Central memory CD8-positive, alpha-beta T cell (primary cell): Measurements from ENCODE around the gene HECW1.

Experiments used
- ATAC-seq: fragments of 150-1000 bp; cut with Tn5 transposase; replicated peaks from 2 replicates; pipeline ENCODE4 v1.10.0; 2022; ENCODE audit warnings: mild to moderate bottlenecking, moderate FRiP score, moderate number of reproducible peaks; ENCODE audit not compliant: poor library complexity, severe bottlenecking; ENCODE audit errors: extremely low read depth
- DNase-seq, 2 donors: peaks; one replicate each; pipeline ENCODE4 v3.0.0; 2021; ENCODE audit warnings: low spot score in 2 of 2
- H3K27ac Mint-ChIP-seq: one replicate; pipeline ENCODE4 v1.8.0; 2022; ENCODE audit warnings: low read depth, mild to moderate bottlenecking, moderate library complexity, mixed read lengths
- H3K27me3 Mint-ChIP-seq: one replicate; pipeline ENCODE4 v1.8.0; 2022; ENCODE audit warnings: mixed read lengths
- H3K36me3 Mint-ChIP-seq: one replicate; pipeline ENCODE4 v1.8.0; 2022; ENCODE audit warnings: mild to moderate bottlenecking, moderate library complexity, mixed read lengths; ENCODE audit not compliant: insufficient read depth
- H3K4me1 Mint-ChIP-seq: one replicate; pipeline ENCODE4 v1.8.0; 2022; ENCODE audit warnings: mixed read lengths
- H3K4me3 Mint-ChIP-seq: one replicate; pipeline ENCODE4 v1.8.0; 2022; ENCODE audit warnings: mild to moderate bottlenecking, moderate library complexity, mixed read lengths
- H3K9me3 Mint-ChIP-seq: one replicate; pipeline ENCODE4 v1.8.0; 2022; ENCODE audit warnings: mixed read lengths

HECW1 gene

DNA sequence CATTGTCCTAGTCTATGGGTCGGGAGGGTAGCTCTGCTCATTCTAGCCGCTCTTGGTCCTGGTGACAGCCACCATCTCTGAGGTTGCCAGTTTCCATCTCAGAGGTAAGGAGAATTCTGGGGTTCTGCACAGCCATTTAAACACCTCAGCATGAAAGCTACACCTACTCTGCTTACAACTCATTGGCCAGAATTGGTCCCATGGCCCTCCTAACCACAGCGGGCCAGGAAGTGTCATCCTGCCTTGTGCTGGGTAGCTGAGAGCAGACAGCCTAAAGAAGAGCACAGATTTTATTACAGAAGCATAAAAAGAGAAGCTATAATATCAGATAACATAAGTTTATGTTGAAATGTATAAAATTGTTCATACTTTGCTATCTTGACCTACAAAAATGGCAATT is 152.7 kb downstream of the HECW1 start:
- ATAC-seq: no peak
- Mint-ChIP-seq H3K4me1 (no peaks in the 10 kb centered on the region), H3K27ac (no peak overlapping the region), H3K27me3 (peaks cover 31% of the 10 kb centered on the region), H3K9me3 (no peaks in the 10 kb centered on the region), H3K4me3 (no peak overlapping the region), H3K36me3 (peaks cover 1% of the 10 kb centered on the region)
- DNase-seq: no peak

DNA sequence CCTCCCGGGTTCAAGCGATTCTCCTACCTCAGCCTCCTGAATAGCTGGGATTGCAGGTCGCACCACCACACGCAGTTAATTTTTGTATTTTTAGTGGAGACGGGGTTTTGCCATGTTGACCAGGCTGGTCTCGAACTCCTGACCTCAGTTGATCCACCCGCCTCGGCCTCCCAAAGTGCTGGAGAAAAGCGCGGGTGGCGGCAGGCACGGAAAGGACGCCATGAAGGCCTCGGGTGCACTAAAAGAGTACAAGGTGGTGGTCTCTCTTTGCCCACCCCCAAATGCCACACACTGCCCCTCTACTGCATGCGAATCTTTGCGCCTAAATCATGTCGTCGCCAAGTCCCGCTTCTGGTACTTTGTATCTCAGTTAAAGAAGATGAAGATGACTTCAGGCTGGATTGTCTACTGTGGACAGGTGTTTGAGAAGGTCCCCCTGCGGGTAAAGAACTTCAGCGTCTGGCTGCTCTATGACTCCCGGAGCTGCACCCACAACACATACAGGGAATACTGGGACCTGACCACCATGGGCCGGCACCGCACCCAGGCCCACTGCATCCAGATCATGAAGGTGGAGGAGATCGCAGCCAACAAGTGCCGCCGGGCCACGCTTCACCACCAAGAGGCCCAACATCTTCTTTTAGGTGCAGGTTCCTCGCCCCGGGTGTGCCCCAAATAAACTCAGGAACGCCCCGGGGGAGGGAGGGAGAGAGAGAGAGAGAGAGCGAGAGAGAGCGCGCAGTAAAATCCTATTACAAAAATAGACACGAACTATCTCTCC is 161.7 kb downstream of the HECW1 start:
- Mint-ChIP-seq H3K27ac (no peak overlapping the region), H3K4me3 (no peak overlapping the region), H3K4me1 (no peaks in the 10 kb centered on the region), H3K36me3 (no peaks in the 10 kb centered on the region), H3K27me3 (peaks cover 51% of the 10 kb centered on the region), H3K9me3 (no peaks in the 10 kb centered on the region)
- ATAC-seq (no peak), DNase-seq (no peak)

DNA sequence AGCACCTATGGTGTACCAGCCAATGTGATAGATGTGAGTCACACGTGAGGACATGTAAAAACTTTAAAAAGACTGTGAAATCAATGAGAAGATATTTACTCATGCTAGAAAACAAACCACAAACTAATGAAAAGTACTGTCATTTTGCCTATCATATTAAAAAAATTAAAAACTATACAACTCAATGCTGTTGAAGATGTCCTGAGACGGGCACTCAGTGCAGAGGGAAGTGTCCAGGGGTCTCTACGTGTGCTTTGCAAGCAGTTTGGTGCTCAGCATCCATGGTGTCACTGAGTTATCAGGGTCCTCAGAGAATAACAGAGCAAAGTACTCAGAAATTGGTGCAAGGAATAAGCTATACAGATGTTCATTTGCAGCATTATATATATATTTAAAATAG is 162.3 kb downstream of the HECW1 start:
- no peak overlapping the region for H3K27ac Mint-ChIP-seq
- ATAC-seq: no peak
- H3K27me3 Mint-ChIP-seq: peaks cover 50% of the 10 kb centered on the region
- H3K36me3 Mint-ChIP-seq: no peaks in the 10 kb centered on the region
- no peaks in the 10 kb centered on the region for H3K9me3 Mint-ChIP-seq
- H3K4me3 Mint-ChIP-seq: no peak overlapping the region
- H3K4me1 Mint-ChIP-seq: no peaks in the 10 kb centered on the region
- DNase-seq: no peak

DNA sequence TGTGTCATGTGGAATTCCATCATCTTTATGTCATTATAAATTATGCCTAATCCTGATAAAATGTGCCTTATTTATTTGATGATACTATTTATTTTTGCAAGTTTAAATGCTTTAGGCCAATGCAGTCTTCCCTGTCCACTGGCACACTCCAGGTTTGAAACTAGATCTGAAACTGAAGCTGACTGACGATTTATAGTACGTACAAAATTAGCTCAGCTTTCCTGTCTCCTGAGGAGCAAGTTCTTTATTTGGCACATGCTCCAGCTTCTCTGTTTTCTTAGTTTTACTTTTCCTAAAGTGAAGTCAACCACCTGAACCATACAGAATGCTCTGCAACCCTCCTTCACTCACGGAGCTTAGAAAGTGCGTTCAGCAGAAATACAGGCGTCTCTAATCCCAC is 164.1 kb downstream of the HECW1 start:
- H3K27me3 Mint-ChIP-seq: peaks cover 50% of the 10 kb centered on the region
- no peak for DNase-seq
- no peak overlapping the region for H3K4me3 Mint-ChIP-seq
- ATAC-seq: no peak
- H3K27ac Mint-ChIP-seq: no peak overlapping the region
- H3K36me3 Mint-ChIP-seq: no peaks in the 10 kb centered on the region
- H3K9me3 Mint-ChIP-seq: no peaks in the 10 kb centered on the region
- H3K4me1 Mint-ChIP-seq: no peaks in the 10 kb centered on the region

DNA sequence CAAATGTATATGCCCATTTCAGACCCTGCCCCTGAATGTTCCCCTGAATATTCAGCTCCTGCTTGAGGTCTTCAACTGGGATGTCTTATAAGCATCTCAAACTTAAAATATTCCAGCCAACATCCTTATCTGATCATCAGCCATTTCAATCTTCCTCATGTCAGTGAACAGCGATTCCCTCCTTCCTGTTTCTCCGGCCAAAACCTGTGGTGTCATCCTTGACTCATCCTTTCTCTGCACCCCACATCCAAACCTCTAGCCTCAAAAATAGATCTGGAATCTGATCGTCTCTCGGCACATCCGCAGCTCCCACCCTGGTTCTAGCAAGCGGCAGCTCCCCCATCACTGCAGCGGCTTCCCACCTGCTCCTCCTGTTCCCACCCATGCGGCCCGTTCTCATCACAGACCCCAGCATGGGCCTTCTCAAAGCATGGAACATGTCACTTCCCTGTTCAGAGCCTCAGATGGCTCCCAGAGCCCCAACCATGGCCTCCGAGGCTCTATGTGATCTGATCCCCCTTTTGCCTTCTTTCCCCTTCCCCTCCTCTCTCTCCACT is 165.7 kb downstream of the HECW1 start:
- H3K9me3 Mint-ChIP-seq: no peaks in the 10 kb centered on the region
- no peaks in the 10 kb centered on the region for H3K36me3 Mint-ChIP-seq
- H3K27ac Mint-ChIP-seq: no peak overlapping the region
- ATAC-seq: no peak
- no peaks in the 10 kb centered on the region for H3K4me1 Mint-ChIP-seq
- no peak for DNase-seq
- peaks cover 46% of the 10 kb centered on the region for H3K27me3 Mint-ChIP-seq
- H3K4me3 Mint-ChIP-seq: no peak overlapping the region

DNA sequence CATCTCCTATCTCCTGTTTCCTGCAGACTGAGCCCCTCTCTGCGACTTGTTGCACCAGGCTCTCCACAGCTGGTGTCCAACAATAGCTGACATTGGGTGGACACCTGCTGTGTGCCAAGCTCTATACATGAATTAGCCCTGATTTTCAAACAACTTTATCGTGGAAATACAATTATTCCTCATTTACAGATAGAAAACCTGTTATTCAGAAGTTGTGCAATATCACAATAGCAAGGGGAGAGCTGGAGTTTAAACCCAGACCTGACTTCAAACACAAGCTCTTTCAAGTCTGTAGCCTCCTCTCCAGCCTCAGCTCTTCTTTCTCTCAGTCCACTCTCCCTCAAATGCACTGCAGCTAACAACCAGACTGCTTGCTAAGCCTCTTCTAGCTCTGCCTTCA is 168.8 kb downstream of the HECW1 start:
- Mint-ChIP-seq H3K36me3 (peaks cover 1% of the 10 kb centered on the region), H3K27me3 (peaks cover 46% of the 10 kb centered on the region), H3K27ac (no peak overlapping the region), H3K4me3 (no peak overlapping the region), H3K9me3 (no peaks in the 10 kb centered on the region), H3K4me1 (no peaks in the 10 kb centered on the region)
- ATAC-seq (no peak), DNase-seq (no peak)

DNA sequence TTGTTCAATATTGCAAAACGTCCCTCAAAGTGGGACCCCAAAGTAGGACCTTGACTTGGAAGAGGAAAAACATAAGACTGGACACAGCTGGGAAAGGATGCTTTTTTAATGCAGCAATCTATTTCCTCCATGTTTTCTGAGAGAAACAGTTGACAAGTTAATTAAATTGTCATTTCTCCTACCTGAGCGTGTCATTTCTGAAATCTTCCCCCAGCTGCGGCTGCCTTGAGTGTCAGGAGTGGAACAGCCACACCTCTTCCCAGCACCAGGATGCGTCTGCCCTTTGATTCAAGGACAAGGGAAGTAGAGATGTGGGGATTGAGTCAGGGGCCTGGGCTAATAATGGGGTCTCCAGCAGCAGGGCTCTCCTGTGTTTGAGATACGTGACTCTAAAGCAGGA is 171.3 kb downstream of the HECW1 start:
- H3K27me3 Mint-ChIP-seq: peaks cover 53% of the 10 kb centered on the region
- ATAC-seq (no peak), DNase-seq (no peak)
- no peak overlapping the region for H3K4me3 Mint-ChIP-seq
- peaks cover 1% of the 10 kb centered on the region for H3K36me3 Mint-ChIP-seq
- H3K4me1 Mint-ChIP-seq: no peaks in the 10 kb centered on the region
- H3K9me3 Mint-ChIP-seq: no peaks in the 10 kb centered on the region
- H3K27ac Mint-ChIP-seq: no peak overlapping the region

DNA sequence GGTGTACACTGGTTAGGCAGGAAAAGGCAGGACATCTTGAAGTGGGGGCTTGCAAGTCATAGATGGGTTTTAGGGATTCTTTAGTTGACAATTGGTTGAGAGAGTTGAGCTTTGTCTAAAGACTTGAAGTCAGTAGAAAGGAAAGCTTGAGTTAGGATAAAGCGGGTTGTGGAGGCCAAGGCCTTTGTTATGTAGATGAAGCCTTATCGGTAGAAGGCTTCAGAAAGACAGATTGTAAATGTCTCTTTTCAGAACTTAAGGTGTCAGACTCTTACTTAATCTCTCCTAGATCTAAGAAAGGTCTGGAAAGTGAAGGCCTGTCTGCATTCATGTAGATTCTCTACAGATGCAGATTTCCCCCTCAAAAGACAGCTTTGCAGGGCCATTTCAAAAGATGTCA is 177.4 kb downstream of the HECW1 start:
- DNase-seq (no peak), ATAC-seq (no peak)
- Mint-ChIP-seq H3K36me3 (no peaks in the 10 kb centered on the region), H3K9me3 (no peaks in the 10 kb centered on the region), H3K27me3 (peaks cover 41% of the 10 kb centered on the region), H3K4me1 (no peaks in the 10 kb centered on the region), H3K4me3 (no peak overlapping the region), H3K27ac (no peak overlapping the region)

DNA sequence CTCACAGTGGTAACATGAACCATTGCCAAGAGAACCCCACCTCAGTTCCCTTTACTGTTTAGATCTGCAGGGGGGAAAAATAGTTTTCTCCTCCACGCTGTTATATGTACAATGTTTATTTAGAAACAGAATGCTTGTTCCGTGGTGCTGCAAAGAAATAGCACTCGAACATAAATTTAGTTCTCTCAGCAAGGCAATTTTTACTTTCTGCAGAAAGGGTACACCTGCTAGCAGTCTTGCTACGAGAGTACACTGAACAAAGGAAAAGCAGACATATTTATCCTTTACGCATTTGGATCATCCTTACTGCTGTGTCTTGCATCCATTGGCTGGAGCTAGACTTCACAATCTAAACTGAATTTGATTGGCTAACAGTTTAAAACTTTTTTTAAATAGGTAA is 178.5 kb downstream of the HECW1 start:
- no peak for DNase-seq
- peaks cover 49% of the 10 kb centered on the region for H3K27me3 Mint-ChIP-seq
- H3K27ac Mint-ChIP-seq: no peak overlapping the region

DNA sequence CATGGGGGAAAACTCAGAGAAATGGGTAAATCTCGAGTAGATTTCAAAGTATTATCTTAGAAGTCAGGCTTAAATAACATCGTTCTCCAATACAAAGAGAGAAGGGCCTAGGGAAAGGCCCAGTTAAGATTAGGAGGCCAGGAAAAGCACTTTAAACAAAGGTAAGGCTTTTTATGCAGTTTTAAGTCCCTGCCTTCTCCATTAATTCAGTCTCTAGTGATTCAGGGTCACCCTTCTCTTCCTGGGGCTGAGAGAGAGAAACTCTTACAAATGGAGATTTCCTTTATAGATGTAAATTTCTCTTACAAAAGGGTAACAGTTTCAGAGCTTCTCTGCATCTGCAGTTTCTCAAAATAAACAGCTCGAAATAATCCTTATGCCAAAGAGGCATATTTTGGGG is 179.3 kb downstream of the HECW1 start:
- Mint-ChIP-seq H3K27ac (no peak overlapping the region), H3K36me3 (peaks cover 1% of the 10 kb centered on the region), H3K27me3 (peaks cover 46% of the 10 kb centered on the region), H3K4me3 (no peak overlapping the region), H3K4me1 (no peaks in the 10 kb centered on the region), H3K9me3 (no peaks in the 10 kb centered on the region)
- ATAC-seq: no peak
- no peak for DNase-seq

More for the DNA sequence above, 178.5 kb downstream of the HECW1 start:
- Mint-ChIP-seq H3K4me3 (no peak overlapping the region), H3K36me3 (no peaks in the 10 kb centered on the region), H3K9me3 (no peaks in the 10 kb centered on the region), H3K4me1 (no peaks in the 10 kb centered on the region)
- ATAC-seq: no peak

DNA sequence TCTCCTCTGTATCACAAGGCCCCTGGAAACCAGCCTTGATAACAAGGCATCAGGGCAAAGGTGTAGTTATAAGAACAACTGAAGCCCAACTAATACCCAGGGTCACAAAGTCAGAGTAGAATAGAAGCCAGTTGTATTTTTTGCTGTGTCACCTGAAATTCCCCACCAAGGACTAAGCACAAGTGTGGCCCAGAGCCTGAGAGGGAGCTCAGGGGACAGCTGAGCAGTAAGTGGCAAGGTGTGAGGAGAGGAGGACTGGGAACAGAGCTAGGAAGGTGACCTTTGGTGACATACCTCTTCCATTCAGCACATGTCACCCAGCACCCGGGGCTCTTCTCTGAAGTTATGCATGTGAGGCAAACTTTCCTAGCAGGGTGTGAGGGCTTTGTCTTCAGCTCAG is 179.9 kb downstream of the HECW1 start:
- DNase-seq (no peak), ATAC-seq (no peak)
- Mint-ChIP-seq H3K36me3 (peaks cover 2% of the 10 kb centered on the region), H3K4me3 (no peak overlapping the region), H3K4me1 (no peaks in the 10 kb centered on the region), H3K9me3 (no peaks in the 10 kb centered on the region), H3K27ac (no peak overlapping the region), H3K27me3 (peaks cover 42% of the 10 kb centered on the region)

DNA sequence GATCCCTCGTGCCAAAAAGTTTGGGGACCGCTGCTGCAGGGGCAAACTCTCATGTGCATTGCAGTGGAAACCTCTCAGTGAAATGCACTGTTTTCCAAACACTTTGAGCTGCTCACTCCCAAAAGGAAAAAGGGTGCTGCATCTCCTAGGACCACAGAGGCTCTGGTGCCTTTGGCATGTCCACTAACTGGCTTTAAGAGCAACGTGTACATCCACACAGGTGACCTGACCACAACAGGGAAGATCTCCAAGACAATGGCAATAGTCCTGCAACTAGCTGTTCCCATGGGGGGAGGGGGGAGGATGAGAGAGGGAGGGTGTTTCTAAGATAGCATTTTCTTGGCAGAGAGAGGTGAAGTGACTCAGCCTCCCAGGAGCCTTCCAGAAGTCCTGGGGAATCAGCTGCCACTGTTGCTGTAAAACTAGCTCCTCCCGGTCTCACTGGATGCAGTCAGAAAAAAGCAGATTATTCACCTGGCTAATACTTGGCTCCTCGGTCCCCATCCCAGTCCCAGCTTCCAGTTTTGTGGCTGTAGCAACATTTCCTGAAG is 181.7 kb downstream of the HECW1 start:
- Mint-ChIP-seq H3K9me3 (no peaks in the 10 kb centered on the region), H3K4me3 (no peak overlapping the region), H3K27me3 (peaks cover 48% of the 10 kb centered on the region), H3K4me1 (no peaks in the 10 kb centered on the region), H3K36me3 (peaks cover 2% of the 10 kb centered on the region), H3K27ac (no peak overlapping the region)
- ATAC-seq: no peak
- no peak for DNase-seq

DNA sequence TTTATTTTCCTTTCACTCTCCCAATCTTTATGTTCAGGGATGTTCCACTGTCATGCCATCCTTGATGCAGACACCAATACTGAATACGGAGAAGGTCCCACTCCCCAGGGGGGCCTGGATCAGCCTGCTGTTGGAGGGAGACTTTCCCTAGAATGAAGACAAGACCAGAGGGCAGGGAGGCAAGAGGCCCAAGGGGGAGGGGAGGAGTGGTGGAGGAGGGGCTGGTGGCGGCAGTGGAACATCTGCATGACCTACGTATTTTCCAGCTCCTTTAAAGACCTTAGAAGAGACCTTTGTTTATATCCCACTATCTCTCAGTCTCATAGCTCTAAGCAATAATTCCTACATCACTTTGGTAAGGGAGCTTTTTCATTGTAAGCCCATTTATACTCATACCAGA is 183.0 kb downstream of the HECW1 start:
- Mint-ChIP-seq H3K4me3 (no peak overlapping the region), H3K36me3 (peaks cover 2% of the 10 kb centered on the region), H3K4me1 (no peaks in the 10 kb centered on the region), H3K9me3 (no peaks in the 10 kb centered on the region), H3K27ac (no peak overlapping the region), H3K27me3 (peaks cover 61% of the 10 kb centered on the region)
- ATAC-seq (no peak), DNase-seq (no peak)
